ENCODE data around the gene OPTN.
A peak's percentile ranks its signal among the peaks of the same experiment; 100 is the strongest.

OPTN gene

DNA sequence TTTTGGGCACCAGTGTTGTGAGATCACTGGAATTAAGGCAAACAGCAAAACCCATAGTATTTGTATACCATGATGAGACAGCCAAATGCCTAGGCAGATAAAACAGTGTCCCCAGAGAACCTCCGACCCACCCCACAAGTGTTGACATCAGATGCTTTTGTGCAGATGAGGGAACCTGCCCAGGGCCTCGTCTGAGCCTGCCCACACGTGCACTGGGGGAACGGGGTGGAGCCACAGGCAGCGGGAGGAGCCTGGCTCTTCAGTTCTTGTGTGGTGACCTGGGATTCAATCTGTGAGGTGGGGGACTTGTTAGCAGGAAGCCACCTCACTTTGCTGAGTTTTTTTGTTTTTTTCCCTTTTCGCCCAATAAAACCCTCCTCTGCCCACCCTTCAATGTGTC, 33.4 kb upstream of the OPTN start:
- TF ChIP-seq ZFX (IDR thresholded peaks at IDR 0.05; ENCODE audit: borderline replicate concordance): no peak
- TF ChIP-seq, protein P1, sequence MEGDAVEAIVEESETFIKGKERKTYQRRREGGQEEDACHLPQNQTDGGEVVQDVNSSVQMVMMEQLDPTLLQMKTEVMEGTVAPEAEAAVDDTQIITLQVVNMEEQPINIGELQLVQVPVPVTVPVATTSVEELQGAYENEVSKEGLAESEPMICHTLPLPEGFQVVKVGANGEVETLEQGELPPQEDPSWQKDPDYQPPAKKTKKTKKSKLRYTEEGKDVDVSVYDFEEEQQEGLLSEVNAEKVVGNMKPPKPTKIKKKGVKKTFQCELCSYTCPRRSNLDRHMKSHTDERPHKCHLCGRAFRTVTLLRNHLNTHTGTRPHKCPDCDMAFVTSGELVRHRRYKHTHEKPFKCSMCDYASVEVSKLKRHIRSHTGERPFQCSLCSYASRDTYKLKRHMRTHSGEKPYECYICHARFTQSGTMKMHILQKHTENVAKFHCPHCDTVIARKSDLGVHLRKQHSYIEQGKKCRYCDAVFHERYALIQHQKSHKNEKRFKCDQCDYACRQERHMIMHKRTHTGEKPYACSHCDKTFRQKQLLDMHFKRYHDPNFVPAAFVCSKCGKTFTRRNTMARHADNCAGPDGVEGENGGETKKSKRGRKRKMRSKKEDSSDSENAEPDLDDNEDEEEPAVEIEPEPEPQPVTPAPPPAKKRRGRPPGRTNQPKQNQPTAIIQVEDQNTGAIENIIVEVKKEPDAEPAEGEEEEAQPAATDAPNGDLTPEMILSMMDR (IDR thresholded peaks at IDR 0.05): no peak
- no peak overlapping the region for H3K27ac ChIP-seq

DNA sequence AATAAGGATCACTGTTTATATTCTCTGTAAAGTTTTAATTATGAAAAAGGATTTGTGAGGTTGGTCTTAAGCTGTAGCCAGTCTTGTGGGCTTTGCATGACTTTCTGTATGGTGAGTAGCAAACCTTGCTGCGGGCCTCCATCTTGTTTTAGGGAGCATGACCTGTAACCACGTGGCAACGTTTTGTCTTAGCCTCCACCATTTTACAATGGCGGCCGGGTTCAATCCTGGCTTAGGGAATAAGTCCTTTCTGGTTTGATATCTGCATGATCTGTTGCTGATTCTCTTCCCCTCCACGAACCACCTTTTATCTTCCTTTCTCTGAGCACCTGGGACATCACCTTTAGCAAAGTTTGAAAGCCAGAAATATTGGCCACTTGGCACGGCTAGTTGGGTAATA, 32.5 kb upstream of the OPTN start:
- no peak for TF ChIP-seq ZFX (IDR thresholded peaks at IDR 0.05; ENCODE audit: borderline replicate concordance)
- TF ChIP-seq, protein P1 (IDR thresholded peaks at IDR 0.05): no peak
- no peak overlapping the region for H3K27ac ChIP-seq

DNA sequence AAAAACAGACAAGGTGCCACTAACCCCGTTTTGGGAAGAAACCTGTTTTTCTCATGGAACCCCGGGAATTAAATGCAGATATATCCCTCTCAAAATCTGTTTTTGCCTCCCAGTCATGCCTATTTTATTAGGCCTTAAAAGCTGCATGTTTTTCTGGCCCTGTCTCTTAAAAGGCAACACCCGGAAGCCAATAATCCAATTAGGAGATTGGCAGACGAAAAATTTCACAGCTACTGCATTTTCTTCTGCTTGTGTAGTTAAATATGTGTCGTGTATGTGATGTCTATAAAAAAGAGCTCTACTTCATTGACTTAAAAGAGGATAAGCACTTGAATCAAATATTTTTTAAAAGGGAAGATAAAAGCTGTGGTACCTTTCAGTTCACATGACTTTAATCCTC, 31.9 kb upstream of the OPTN start:
- no peak for TF ChIP-seq ZFX (IDR thresholded peaks at IDR 0.05; ENCODE audit: borderline replicate concordance)
- TF ChIP-seq, protein P1 (IDR thresholded peaks at IDR 0.05): no peak
- no peak overlapping the region for H3K27ac ChIP-seq

DNA sequence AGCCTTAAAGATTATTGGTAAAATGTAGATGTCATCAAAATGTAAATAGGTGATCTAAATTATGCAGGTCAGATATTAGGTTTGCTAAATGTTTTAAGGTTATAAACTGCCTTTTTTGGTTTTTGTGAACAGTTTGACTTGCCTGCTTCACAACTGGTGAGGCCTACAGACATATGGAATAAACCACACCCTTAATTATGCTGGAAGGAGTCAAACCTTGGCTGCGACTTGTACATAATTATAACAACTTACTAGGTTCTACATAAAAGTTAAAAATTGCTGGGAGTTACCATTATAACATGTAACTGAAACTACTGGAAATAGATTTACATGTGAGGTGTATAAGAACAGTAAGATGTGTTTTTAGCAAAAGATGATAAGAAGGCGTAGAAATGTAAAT, 31.5 kb upstream of the OPTN start:
- TF ChIP-seq, protein P1 (IDR thresholded peaks at IDR 0.05): no peak
- TF ChIP-seq ZFX (IDR thresholded peaks at IDR 0.05; ENCODE audit: borderline replicate concordance): no peak
- no peak overlapping the region for H3K27ac ChIP-seq

DNA sequence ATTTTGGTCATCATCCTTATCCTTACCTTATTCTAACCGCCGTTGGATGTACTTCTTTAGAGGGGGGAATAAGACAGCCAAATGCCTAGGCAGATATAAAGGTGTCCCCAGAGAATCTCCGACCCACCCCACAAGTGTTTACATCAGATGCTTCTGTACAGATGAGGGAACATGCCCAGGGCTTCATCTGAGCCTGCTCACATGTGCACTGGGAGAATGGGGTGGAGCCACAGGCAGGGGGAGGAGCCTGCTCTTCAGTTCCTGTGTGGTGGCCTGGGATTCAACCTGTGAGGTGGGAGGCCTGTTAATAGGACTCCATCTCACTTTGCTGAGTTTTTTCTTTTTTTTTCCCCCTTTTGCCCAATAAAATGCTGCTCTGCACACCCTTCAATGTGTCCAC, 27.6 kb upstream of the OPTN start:
- H3K27ac ChIP-seq: no peak overlapping the region
- no peak for TF ChIP-seq ZFX (IDR thresholded peaks at IDR 0.05; ENCODE audit: borderline replicate concordance)
- TF ChIP-seq, protein P1 (IDR thresholded peaks at IDR 0.05): no peak

DNA sequence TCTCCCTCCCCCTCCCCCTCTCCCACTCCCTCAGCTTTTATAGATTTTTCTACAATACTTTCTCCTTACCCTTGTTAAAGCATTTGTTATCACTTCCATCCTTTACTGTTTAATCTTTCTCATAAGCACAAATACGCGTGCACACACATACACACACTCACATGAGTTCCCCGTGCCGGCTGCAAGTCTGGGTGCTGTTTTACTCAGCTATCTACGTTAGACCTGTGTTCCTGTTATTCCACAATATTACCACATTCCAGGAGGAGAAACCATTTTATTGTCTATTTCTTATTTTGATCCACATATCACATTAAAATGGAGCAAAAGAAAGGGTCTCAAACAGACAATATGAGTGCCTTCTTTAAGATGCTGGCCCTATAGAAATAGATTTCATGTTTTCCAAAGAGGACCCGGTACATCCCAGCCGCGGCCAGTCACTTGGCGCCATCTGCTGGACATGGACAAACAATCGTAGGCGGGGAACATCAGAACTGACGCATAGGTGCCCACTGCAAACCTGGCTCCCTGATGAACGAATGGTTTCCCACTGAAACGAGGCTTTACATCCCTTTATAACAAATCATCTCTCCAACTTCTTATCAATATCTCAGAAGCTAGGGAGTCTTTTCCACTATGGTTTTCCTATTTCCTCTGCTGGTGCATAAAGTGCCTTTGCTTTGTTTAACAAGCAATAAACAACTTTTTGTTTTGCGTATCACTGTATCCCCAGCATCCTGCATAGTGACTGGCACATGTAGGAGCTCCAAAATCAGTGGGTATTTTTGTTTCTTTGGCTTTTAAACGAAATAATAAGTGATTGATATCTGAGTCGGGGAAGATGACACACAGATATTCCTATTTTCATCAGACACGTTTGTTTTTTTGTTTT, 25.2 kb upstream of the OPTN start:
- TF ChIP-seq, protein P1 (IDR thresholded peaks at IDR 0.05): peak; percentile 95
- TF ChIP-seq ZFX (IDR thresholded peaks at IDR 0.05; ENCODE audit: borderline replicate concordance): no peak
- H3K27ac ChIP-seq: no peak overlapping the region

Data from 22Rv1 (cell line).